Activated CD4-positive, alpha-beta memory T cell treated with anti-CD3 and anti-CD28 coated beads for 36 hours (primary cell): ENCODE measurements around the gene IGFALS. TPM values are rescaled to one million over a fixed set of nuclear protein-coding genes. Genes with fewer than 3 reads are reported as not detected.

Experiments
- CTCF ChIA-PET: fragments of 350-600 bp; sonication (Branson Sonifier 250); formaldehyde crosslinking; loops from one replicate; lab custom pipeline; 2021; ENCODE audit warnings: antibody characterized with exemption, inconsistent platforms; lab: Charles Lee
- POLR2A ChIA-PET: fragments of 350-600 bp; sonication (Branson Sonifier 250); formaldehyde crosslinking; loops from one replicate; lab custom pipeline; 2021; ENCODE audit warnings: antibody characterized with exemption; lab: Charles Lee
- DNase-seq: peaks from one replicate; pipeline ENCODE4 v3.0.0-alpha.2; 2020
- H3K27ac Mint-ChIP-seq: one replicate; pipeline ENCODE4 v1.8.0; 2021; ENCODE audit warnings: mixed read lengths
- H3K27me3 Mint-ChIP-seq: one replicate; pipeline ENCODE4 v1.8.0; 2021; ENCODE audit warnings: mixed read lengths
- H3K36me3 Mint-ChIP-seq: one replicate; pipeline ENCODE4 v1.8.0; 2021; ENCODE audit warnings: mixed read lengths
- H3K4me1 Mint-ChIP-seq: one replicate; pipeline ENCODE4 v1.8.0; 2021; ENCODE audit warnings: low read depth, mixed read lengths
- H3K4me3 Mint-ChIP-seq: one replicate; pipeline ENCODE4 v1.8.0; 2021; ENCODE audit warnings: mild to moderate bottlenecking, mixed read lengths
- H3K9me3 Mint-ChIP-seq: one replicate; pipeline ENCODE4 v1.8.0; 2021; ENCODE audit warnings: mixed read lengths
- intact Hi-C: fragments of 100-400 bp; cut with micrococcal nuclease; formaldehyde crosslinking; loops from one replicate; pipeline ENCODE4 v1.15.1; 2023
- total RNA-seq, 2 experiments: library from RNA; stranded (reverse); gene quantifications; one replicate each; pipeline ENCODE4 v1.2.3, GENCODE V29; 2021

The IGFALS gene
- total RNA-seq, 2 experiments from 2014 or later, result not detected

DNA sequence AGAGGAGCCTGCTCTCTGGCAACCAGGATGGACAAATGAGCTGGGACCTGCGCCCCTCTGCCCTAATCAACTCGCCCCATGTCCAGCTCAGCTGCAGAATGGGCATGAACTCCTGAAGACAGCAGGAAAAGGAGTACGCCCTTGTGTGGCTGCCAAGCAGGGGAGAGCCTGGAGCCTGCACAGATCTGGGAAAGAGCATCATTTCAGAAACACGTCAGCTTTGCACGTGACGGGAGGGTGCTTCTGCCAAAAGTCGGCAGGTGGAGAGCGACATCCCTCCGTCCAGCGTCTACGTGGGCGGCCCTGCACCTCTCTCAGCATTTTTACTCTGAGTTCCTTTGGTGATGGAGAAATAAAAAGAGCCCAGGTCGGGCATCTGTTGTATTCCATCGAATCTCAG is 40.7 kb downstream of the IGFALS start:
- H3K36me3 Mint-ChIP-seq, result peaks cover 7% of the 10 kb centered on the region
- no peaks in the 10 kb centered on the region for H3K9me3 Mint-ChIP-seq
- H3K4me1 Mint-ChIP-seq, result peaks cover 9% of the 10 kb centered on the region
- intact Hi-C loops, result no loop called here
- POLR2A ChIA-PET, result no interaction called here
- H3K4me3 Mint-ChIP-seq, result no peak overlapping the region
- DNase-seq, result no peak
- no peak overlapping the region for H3K27ac Mint-ChIP-seq
- CTCF ChIA-PET, result no interaction called here
- H3K27me3 Mint-ChIP-seq, result no peaks in the 10 kb centered on the region

DNA sequence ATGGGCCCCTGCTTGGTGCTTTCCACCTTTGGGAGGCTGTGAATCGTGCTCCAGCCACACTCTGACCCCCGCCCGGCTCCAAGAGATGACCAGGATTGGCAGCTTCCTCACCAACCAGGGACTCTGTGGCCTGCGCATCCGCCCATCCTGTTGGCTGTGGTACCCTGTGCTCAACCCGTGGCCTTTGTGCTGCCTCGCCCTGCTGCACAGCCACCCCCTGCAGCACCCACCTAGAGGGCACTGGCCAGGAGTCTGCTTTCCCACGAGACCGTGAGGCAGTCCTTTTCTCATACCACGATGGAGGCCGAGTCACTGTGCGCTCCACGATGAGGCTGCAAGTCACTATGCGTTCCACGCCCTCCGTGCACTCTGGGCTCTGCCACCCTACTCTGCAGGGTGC is 41.6 kb downstream of the IGFALS start:
- H3K36me3 Mint-ChIP-seq, result peaks cover 7% of the 10 kb centered on the region
- no peak for DNase-seq
- ChIA-PET CTCF (no interaction called here), POLR2A (no interaction called here)
- H3K27me3 Mint-ChIP-seq, result no peaks in the 10 kb centered on the region
- H3K4me1 Mint-ChIP-seq, result peaks cover 3% of the 10 kb centered on the region
- H3K9me3 Mint-ChIP-seq, result no peaks in the 10 kb centered on the region
- H3K4me3 Mint-ChIP-seq, result no peak overlapping the region
- intact Hi-C loops, result no loop called here
- no peak overlapping the region for H3K27ac Mint-ChIP-seq

DNA sequence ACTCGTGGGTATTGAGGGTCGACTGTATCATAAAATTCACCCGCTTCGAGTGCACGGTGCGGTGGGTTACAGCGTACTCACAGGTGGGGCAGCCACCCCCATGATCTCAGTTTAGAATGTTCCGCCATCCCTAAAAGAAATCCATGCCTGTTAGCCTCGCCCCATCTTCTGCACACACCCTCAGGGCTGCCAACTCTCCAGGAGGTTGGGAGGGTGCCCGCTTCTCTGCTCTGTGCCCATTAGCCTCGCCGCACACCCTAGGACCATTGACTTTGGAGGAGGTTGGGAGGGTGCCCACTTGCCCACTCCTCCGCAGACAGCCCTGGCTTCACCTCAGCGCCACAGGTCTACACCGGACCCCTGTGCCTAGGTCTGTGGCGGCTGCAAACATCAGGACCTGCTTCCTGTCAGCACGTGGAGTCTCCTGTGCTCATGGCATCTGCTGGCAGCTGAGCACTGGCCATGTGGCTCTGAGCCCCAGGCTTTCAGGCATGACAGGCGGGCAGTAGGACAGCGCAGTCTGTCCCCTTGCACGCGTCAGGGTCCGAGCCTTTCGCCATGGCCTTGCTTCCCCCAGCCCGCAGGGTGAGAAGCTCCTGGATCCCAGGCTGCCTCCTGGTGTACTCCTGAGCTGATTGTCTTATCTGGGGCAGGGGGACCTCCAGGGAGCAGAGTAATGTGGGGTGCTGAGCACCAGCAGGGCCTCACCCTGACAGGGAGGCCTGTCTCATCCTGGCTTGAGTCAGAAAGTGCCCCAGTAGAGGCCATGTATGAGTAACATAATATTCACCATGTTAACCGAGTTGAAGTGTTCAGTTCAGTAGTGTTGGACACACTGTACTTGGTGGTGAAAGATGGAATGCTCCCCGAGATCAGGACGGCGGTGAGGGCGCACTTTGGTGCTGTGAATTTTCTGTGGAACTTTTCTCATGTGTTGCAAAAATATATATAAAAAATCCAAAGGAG is 44.1 kb downstream of the IGFALS start:
- Mint-ChIP-seq H3K4me3 (no peak overlapping the region), H3K9me3 (no peaks in the 10 kb centered on the region), H3K27ac (no peak overlapping the region), H3K4me1 (no peaks in the 10 kb centered on the region), H3K27me3 (no peaks in the 10 kb centered on the region), H3K36me3 (peaks cover 10% of the 10 kb centered on the region)
- POLR2A ChIA-PET, result no interaction called here
- CTCF ChIA-PET, result interaction anchor here (1.0 kb wide), 1 partner anchor 26 kb away, joined by 3 read pairs; no protein-coding TSS in a partner anchor
- intact Hi-C loops, result no loop called here
- no peak for DNase-seq

DNA sequence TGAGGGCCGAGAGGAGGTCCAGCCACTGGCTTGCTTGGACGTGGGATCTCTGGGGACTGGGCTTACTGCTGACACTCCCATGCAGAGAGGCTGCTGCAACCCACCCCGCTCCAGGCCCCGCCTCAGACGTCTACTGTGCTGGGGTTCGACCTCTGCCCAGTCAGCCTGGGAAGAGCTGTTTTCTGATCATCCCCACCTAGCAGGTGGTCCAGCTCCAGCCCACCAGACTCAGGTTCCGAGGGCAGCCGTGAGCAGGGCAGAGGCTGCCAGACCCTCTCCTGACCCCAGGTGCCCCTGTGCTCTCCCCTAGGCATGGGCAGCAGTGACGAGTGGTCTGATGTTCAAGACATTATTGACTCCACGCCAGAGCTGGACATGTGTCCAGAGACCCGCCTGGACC is 45.6 kb downstream of the IGFALS start:
- Mint-ChIP-seq H3K4me1 (no peaks in the 10 kb centered on the region), H3K27ac (no peak overlapping the region), H3K9me3 (no peaks in the 10 kb centered on the region), H3K36me3 (peaks cover 8% of the 10 kb centered on the region), H3K27me3 (no peaks in the 10 kb centered on the region), H3K4me3 (no peak overlapping the region)
- CTCF ChIA-PET, result no interaction called here
- intact Hi-C loops, result no loop called here
- POLR2A ChIA-PET, result no interaction called here
- no peak for DNase-seq

DNA sequence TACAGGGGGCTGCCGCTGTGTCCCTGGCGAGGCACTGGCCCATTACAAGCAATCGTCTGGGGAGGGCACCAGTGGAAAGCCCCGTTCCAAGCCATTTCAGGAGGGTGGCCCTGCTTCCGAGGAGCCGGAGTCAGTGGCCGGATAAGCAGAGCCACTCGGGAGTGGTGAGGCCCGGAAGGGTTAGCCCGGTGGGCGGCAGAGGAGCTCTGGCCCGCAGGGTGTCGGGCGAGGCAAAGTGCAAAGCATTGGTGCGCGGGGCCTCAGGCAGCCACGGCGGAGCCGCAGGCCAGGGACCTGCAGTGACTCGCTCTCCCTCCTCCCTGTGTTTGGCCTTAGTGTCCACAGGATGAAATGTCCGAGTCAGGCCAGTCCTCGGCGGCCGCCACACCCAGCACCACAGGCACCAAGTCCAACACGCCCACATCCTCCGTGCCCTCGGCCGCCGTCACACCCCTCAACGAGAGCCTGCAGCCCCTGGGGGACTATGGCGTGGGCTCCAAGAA is 46.8 kb downstream of the IGFALS start:
- Mint-ChIP-seq H3K4me3 (no peak overlapping the region), H3K4me1 (no peaks in the 10 kb centered on the region)
- DNase-seq, result no peak

DNA sequence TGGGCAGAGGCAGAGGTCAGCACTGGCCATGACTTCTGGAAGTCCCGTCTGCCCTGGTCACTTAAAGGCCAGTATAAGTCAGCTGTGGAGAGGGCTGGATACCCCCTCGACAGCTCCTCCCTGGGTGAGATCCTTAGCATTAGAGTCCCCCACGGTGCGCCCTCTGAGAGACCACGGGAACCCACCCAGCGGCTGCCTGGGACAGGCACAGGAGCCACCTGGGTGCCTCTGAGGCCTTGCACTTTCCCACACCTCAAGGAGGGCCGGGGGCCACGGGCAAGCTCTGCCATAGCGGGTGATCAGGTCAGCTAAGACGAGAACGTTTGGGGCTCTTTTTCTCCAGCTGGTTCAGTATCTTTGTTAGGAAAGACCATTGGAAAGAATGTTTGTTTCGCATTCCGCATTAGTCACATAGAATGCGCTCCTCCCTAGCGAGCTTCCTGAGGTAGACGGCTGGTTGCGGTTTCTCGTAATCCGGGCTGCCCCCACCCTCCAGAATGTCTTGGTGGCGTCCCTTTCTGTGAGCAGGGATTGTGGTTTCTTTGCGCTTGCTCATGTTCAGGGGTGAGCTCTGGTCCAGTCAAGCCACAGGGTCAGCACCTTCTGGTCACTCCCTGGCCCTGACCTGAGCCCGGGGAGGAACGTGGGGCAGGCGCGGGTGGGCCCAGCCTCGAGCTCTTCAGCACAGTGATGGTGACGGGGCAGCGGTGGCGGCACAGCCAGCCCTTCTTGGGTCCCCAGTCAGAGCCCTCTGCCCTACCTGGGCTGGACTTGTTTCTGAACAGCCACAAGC is 47.4 kb downstream of the IGFALS start:
- ChIA-PET POLR2A (no interaction called here), CTCF (interaction anchor here (1.0 to 1.4 kb wide), 2 partner anchors 22 to 40 kb away, joined by 3 to 5 read pairs; partner anchors contain the start of gene MAPK8IP3)
- no peak overlapping the region for H3K4me3 Mint-ChIP-seq
- H3K9me3 Mint-ChIP-seq, result no peaks in the 10 kb centered on the region
- intact Hi-C loops, result no loop called here
- DNase-seq, result no peak
- no peak overlapping the region for H3K27ac Mint-ChIP-seq
- peaks cover 5% of the 10 kb centered on the region for H3K36me3 Mint-ChIP-seq
- no peaks in the 10 kb centered on the region for H3K4me1 Mint-ChIP-seq
- no peaks in the 10 kb centered on the region for H3K27me3 Mint-ChIP-seq

More for the DNA sequence above, 46.8 kb downstream of the IGFALS start:
- ChIA-PET POLR2A (no interaction called here), CTCF (no interaction called here)
- intact Hi-C loops, result no loop called here
- Mint-ChIP-seq H3K9me3 (no peaks in the 10 kb centered on the region), H3K27ac (no peak overlapping the region), H3K27me3 (no peaks in the 10 kb centered on the region), H3K36me3 (peaks cover 3% of the 10 kb centered on the region)

DNA sequence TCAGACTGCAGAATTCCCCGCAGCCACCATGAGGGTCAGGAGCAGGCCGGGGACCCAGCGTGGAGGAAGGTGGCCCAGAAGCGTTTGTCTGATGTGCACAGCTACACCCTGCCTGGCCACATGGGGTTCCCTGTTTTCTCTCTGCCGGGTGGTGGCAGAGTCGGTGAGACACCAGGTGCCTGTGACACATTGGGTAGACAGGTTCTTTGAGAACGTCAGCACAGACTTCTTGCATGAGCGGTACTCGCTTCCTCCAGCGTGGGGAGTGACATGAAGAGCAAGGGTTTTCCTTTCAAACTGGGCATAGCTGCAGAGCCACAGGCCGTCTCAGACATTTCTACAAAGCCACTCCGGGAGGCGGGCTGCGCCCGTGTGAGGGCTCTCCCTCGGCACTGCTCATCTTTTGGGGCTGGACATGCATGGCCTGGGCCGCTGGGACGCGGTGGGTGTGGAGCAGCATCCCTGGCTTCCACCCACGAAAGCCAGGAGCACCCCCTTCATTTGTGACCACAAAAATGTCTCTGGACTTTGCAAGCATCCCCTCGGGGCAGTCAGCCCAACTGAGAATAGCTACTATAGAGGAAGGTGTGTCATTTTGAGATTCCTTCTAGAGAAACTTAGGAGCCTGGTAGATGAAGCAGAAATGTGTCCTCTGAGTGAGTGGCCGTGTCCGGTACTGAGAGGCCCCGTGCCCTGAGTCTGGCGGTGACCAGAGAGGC is 48.2 kb downstream of the IGFALS start:
- H3K4me1 Mint-ChIP-seq, result no peaks in the 10 kb centered on the region
- POLR2A ChIA-PET, result no interaction called here
- CTCF ChIA-PET, result interaction anchor here (1.0 to 1.4 kb wide), 2 partner anchors 22 to 39 kb away, joined by 3 to 5 read pairs; partner anchors contain the start of gene MAPK8IP3
- no peak for DNase-seq
- no peaks in the 10 kb centered on the region for H3K27me3 Mint-ChIP-seq
- no peak overlapping the region for H3K4me3 Mint-ChIP-seq
- intact Hi-C loops, result no loop called here
- no peaks in the 10 kb centered on the region for H3K9me3 Mint-ChIP-seq
- H3K27ac Mint-ChIP-seq, result no peak overlapping the region
- H3K36me3 Mint-ChIP-seq, result peaks cover 8% of the 10 kb centered on the region

DNA sequence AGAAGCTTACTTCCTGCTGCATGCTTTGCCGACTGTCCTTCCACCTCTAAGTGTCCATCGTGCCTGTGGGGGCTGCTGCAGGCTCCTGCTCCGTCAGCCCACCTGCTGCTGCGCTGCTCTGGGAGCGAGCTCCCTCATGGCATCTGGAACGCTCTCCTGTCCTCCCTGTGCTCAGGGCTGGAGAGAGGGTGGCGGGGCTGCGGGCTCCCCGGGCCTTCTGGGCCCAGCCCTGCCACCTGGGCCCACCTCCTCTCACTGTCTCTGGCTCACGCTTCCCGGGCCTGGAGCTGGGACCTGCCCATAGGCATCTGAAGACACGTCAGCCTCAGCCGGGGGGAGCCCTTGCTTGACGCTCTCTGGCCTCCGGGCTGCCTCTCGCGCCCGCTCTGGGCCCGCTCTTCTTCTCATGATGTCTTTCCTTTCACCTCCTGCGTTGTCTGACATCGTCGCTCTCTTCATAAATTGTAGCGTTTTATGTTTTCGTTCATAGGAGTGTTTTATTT is 49.1 kb downstream of the IGFALS start:
- H3K4me1 Mint-ChIP-seq, result no peaks in the 10 kb centered on the region
- no peaks in the 10 kb centered on the region for H3K27me3 Mint-ChIP-seq
- H3K36me3 Mint-ChIP-seq, result peaks cover 8% of the 10 kb centered on the region
- no peaks in the 10 kb centered on the region for H3K9me3 Mint-ChIP-seq
- no peak for DNase-seq
- ChIA-PET CTCF (no interaction called here), POLR2A (no interaction called here)
- intact Hi-C loops, result no loop called here
- H3K27ac Mint-ChIP-seq, result no peak overlapping the region
- no peak overlapping the region for H3K4me3 Mint-ChIP-seq

DNA sequence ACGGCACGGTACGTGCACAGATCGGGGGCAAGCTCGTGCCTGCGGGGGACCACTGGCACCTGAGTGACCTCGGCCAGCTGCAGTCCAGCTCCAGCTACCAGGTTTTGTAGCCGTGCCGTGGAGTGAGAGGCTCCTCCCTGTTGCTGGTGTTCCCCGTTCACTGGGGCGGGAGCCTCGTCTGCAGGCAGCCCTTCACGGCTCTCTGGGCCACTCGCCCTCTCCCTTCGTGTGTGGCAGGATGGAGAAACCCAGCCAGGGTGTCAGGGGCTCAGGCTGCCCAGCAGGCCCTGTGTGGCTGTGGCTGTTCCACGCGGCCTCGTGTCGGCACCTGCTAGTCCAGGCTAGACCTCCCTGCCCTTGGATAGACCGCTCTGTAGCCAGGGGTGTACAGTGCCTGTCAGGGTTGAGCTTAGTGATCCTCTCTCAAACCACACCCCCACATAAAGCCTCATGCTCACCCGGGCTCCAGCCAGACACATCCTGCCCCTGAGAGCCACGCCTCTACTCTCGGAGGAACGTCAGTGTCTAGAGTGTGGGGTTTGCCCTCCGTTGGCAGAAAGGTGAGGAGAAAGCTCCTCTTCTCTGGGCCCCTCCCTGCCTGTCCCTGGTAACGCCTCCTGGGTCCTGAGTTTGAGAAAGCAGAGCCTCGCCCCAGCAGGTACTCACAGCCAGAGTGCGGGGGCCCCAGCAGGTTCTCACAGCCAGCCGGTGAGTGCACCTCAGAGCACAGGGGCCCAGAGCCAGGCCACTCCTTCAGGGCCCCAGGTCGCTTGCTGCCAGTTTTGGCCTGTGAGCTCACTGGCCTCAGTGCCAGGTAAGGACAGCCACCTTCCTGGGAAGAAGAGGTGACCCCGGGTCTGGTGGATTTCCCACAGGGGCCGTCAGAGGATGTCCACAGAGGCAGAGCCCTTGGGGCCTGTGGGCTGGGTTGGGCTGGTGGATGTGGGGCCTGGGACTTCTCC is 49.8 kb downstream of the IGFALS start:
- H3K4me3 Mint-ChIP-seq, result no peak overlapping the region
- no peaks in the 10 kb centered on the region for H3K27me3 Mint-ChIP-seq
- H3K27ac Mint-ChIP-seq, result no peak overlapping the region
- peaks cover 8% of the 10 kb centered on the region for H3K36me3 Mint-ChIP-seq
- no peaks in the 10 kb centered on the region for H3K4me1 Mint-ChIP-seq
- CTCF ChIA-PET, result no interaction called here
- H3K9me3 Mint-ChIP-seq, result no peaks in the 10 kb centered on the region
- POLR2A ChIA-PET, result interaction anchor here (0.5 kb wide), 1 partner anchor 365 kb away, joined by 3 read pairs; no protein-coding TSS in a partner anchor
- intact Hi-C loops, result no loop called here
- no peak for DNase-seq

DNA sequence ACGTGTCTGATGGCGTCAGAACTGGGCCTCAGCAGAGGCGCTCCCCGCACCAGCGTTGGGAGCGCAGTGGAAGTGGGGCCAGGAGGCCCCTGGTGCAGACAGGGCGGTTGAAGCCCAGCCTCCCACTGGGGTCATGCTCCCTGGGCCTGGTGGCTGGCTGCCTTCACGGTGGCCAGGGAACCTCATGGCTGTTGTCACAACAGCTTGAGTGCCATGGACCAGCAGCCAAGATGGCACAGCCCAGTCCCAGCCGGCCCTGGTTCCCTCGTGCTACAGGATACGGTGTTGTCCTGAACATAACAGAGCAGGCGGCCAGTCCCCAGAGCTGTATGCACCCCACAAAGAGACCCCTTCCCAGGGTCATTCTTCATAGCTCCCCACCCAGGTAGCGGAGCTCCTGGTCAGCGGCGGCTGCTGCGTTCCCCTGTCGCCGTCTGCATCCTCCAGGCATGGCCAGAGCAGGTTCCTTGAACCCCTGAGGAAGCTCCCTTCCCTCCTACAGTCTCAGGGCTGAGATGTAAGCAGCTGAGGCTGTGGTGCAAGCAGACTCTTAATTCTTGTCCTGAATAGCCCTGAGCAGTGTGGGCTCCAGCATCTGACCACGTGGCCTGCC is 51.8 kb downstream of the IGFALS start:
- intact Hi-C loops, result no loop called here
- Mint-ChIP-seq H3K27me3 (no peaks in the 10 kb centered on the region), H3K4me3 (no peak overlapping the region), H3K27ac (no peak overlapping the region), H3K4me1 (no peaks in the 10 kb centered on the region), H3K36me3 (peaks cover 8% of the 10 kb centered on the region), H3K9me3 (no peaks in the 10 kb centered on the region)
- CTCF ChIA-PET, result interaction anchor here (1.2 kb wide), 1 partner anchor 18 kb away, joined by 4 read pairs; no protein-coding TSS in a partner anchor
- POLR2A ChIA-PET, result no interaction called here
- no peak for DNase-seq
